ENCODE data around the gene SPNS1.
"Not testable (repeated sequence)": the region's sequence is repeated elsewhere in the genome, so short reads cannot be mapped to it uniquely, and the experiment has no call there.

The SPNS1 gene

GRCh38 chr16:28974437-28975157 lies at the start of gene SPNS1:
Gene SPNS1, plus strand, starts transcription at chr16:28974778. Its CDS starts 374 bp downstream, at chr16:28975152.
- peak; percentile 65 for DNase-seq

GRCh38 chr16:28925386-28926228 lies 49.0 kb upstream of the SPNS1 start:
- DNase-seq = no peak

- not testable (repeated sequence) for DNase-seq
These were observed 48.3 kb upstream of the SPNS1 start for GRCh38 chr16:28926284-28926683.

GRCh38 chr16:28927815-28928214 lies 46.8 kb upstream of the SPNS1 start:
- no peak for DNase-seq

- DNase-seq = no peak
These were observed 44.4 kb upstream of the SPNS1 start for GRCh38 chr16:28930203-28930602.

- DNase-seq = no peak
These were observed 43.9 kb upstream of the SPNS1 start for GRCh38 chr16:28930652-28931051.

- no peak for DNase-seq
These were observed 42.8 kb upstream of the SPNS1 start, which contains the start of gene CD19 for GRCh38 chr16:28931801-28932225. Gene CD19, plus strand, starts transcription at chr16:28931971. Its CDS starts 30 bp downstream, at chr16:28932001.

- DNase-seq = no peak
These were observed 42.0 kb upstream of the SPNS1 start for GRCh38 chr16:28932339-28933141.

- no peak for DNase-seq
These were observed 41.4 kb upstream of the SPNS1 start for GRCh38 chr16:28933171-28933570.

- DNase-seq = no peak
These were observed 39.2 kb upstream of the SPNS1 start for GRCh38 chr16:28935346-28935745.

- no peak for DNase-seq
These were observed 38.4 kb upstream of the SPNS1 start for GRCh38 chr16:28935924-28936783.

GRCh38 chr16:28936784-28937155 lies 37.8 kb upstream of the SPNS1 start:
- no peak for DNase-seq

- no peak for DNase-seq
These were observed 37.2 kb upstream of the SPNS1 start for GRCh38 chr16:28937222-28937876.

GRCh38 chr16:28938721-28939120 lies 35.9 kb upstream of the SPNS1 start:
- DNase-seq = no peak

GRCh38 chr16:28939825-28940224 lies 34.8 kb upstream of the SPNS1 start:
- not testable (repeated sequence) for DNase-seq

- no peak for DNase-seq
These were observed 31.3 kb upstream of the SPNS1 start for GRCh38 chr16:28943281-28943680.

- DNase-seq = no peak
These were observed 27.9 kb upstream of the SPNS1 start for GRCh38 chr16:28946681-28947080.

- DNase-seq = peak; percentile 97
These were observed 23.7 kb upstream of the SPNS1 start, which contains the start of gene NFATC2IP for GRCh38 chr16:28950648-28951409. Gene NFATC2IP, plus strand, starts transcription at chr16:28950937. Its CDS starts 75 bp downstream, at chr16:28951012.

- DNase-seq = no peak
These were observed 23.1 kb upstream of the SPNS1 start for GRCh38 chr16:28951410-28951943.

- DNase-seq = no peak
These were observed 16.4 kb upstream of the SPNS1 start for GRCh38 chr16:28958216-28958615.
